Activated CD8-positive, alpha-beta memory T cell treated with anti-CD3 and anti-CD28 coated beads for 1 hour (primary cell): ENCODE measurements around the gene GMPPA.

ENCODE experiments used
- DNase-seq, 2 donors: peaks; one replicate each; pipeline ENCODE4 v3.0.0-alpha.2; 2020; ENCODE audit warnings: low read depth in 1 of 2; ENCODE audit errors: extremely low read depth in 1 of 2

Gene GMPPA

DNA sequence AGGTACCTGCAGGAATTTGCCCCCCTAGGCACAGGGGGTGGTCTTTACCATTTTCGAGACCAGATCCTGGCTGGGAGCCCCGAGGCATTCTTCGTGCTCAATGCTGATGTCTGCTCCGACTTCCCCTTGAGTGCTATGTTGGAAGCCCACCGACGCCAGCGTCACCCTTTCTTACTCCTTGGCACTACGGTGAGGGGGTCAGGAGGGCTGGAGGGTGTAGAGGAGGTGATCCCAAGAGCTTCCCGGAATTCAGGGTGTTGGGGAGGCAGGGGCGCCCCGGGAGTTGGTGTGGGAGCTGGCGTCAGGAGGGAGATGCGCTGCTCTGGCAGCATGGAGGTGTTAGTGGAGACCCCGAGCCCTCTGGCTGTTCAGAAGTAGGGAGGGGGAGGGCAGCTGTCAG is 3.2 kb downstream of the GMPPA start:
- no peak for DNase-seq

- no peak for DNase-seq
Measured at GRCh38 chr2:219502618-219503017, 3.9 kb downstream of the GMPPA start.

DNA sequence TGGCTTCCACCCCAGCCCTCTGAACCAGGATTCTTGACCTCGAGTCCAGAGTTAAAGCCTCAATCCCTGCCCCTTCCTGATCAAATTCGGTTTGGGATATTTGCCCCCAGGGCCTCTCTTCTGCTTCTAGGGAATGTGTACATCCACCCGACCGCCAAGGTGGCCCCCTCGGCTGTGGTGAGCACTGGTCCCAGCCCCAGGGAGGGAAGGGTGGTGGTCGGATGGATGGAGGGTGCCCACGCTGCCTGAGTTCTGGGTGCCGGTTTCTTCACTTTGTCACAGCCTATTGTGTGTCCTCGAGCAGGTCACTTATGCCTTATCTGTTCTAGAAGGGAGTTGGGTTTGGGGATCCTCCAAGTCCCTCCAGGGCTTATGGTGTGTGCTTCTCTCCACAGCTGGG is 6.9 kb downstream of the GMPPA start:
- no peak for DNase-seq

DNA sequence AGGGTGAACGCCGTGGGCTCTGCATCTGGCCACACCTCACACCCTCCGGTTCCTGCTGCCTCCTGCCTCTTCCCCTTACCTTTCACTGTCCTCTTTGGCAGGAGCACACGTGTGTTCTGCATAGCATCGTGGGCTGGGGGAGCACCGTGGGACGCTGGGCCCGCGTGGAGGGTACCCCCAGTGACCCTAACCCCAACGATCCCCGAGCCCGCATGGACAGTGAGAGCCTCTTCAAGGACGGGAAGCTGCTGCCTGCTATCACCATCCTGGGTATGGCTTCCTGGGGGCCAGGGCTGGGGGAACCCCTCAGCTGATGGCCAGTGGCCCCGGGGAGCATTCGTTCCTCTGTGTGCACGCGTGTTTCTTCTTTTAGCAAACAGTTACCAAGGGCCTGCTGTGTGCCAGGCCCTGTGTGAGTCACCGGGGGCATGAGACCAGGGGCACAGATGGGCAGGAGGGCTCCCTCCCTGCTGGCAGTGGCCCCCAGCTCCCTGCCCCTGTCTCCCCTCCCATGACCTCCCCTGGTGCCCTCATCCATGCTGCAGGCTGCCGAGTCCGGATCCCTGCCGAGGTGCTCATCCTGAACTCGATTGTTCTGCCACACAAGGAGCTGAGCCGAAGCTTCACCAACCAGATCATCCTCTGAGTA is 7.6 kb downstream of the GMPPA start:
- DNase-seq = no peak

DNA sequence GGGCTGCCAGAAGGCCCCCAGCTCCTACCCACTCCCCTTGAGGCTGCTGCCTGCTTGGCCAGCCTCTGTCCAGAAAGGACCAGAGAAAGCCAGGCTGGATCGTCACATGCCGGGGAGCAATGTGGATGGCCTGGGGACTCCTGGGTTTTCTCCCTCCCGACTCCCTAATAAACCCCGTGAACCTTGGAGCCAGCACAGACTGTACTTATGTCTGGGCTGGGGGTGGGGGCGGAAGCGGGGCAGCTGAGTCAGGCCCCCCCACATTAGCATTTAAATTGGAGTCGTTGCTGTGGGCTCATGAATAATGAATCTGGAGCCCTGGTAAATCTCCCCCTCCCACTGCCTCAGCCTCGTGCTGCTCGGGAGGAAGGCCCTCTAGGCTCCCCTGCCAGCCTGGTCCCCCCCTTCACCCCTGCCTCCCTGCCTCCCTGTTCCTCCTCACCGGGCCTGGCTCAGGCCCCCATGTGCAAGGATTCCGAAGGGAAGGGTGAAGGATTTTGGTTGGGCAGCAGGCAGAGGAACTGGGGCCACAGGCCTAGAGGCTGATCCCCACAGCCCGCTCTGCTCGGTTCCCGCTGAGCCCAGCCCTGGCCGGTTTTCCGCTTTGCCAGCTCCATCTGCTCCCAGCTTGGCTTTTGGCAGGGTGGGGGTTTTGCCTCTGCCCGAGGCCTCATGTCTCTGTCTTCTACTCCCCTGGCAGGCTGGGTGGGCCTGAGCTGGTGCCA is 8.3 kb downstream of the GMPPA start:
- DNase-seq = no peak

- DNase-seq = no peak
Measured at GRCh38 chr2:219507581-219508443, 9.1 kb downstream of the GMPPA start.

- no peak for DNase-seq
Measured at GRCh38 chr2:219508444-219508734, 9.7 kb downstream of the GMPPA start.

DNA sequence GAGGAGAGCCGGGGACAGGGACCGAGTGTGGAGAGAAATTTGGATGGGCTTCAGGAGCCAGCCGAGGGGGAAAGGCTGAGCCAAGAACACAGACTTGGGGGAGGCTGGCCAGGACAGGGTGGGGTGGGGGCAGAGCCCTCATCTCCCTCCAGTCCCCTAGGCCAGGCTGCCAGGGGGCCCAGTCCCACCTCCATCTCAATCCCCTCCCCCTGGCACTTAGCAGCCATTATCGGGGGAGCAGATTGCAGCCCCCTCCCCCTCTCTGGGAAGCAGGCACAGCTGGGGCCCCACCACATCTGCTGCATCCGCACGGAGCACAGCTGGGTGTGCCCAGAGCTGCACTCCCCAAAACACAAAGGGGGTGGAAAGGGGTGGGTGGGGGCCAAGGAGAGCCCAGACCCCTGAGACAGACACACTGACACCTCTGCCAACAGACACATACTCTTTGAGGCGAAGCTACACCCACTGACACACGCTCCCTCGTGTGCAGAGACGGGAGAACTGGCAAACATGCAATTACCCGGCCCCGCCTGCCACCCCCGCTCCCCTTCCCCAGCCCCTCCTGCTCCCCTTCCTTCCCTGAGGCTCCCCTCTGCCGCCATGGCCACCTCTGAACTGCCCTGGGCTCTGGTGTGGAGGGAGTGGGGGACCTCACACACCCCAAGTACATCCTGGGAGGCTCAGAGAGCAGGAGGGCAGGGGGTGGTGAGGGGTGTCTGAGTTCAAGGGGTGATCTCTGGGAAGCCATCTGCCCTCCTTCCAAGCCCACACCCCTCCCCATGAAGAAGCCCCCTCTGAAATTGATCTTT is 10.5 kb downstream of the GMPPA start:
- DNase-seq = no peak

DNA sequence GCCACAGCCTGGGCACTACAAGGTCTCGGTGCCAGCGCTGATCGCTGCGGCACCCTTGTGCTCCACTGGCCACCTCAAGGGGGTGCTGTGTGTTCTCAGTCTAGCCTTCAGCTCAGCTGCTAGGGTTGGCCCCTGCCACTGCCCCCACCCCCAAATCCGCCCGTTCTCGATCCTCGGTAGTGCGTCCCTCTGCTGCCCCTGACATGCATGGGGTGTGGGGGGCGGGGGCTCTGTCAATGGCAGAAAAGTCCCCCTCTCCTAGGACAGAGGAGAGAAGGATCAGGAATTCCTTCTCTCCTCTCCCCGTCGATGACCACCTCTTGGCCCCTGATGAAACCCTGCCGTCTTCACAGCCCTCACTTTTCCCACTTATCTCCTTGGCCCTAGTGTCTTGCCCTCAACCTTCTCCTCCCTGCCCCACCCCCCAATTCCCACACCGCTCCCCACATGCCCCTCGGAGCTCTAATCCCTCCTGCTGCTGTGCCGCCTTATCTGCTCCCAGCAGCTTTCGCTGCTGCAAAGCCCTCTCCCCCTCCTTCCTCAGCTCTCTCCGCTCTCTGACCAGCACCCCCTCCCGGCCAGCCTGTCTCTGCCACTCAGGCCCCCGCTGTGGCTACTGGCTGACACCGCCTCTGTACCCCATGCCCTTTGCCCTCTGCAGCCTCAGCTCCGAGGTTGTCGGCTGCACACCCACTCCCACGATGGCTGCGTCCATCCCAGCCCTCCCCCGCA is 11.3 kb downstream of the GMPPA start:
- DNase-seq = peak in 1 of 2 donors; percentile 38

- no peak for DNase-seq
Measured at GRCh38 chr2:219510512-219511135, 11.9 kb downstream of the GMPPA start.

- DNase-seq = no peak
Measured at GRCh38 chr2:219511547-219512325, 13.0 kb downstream of the GMPPA start.

DNA sequence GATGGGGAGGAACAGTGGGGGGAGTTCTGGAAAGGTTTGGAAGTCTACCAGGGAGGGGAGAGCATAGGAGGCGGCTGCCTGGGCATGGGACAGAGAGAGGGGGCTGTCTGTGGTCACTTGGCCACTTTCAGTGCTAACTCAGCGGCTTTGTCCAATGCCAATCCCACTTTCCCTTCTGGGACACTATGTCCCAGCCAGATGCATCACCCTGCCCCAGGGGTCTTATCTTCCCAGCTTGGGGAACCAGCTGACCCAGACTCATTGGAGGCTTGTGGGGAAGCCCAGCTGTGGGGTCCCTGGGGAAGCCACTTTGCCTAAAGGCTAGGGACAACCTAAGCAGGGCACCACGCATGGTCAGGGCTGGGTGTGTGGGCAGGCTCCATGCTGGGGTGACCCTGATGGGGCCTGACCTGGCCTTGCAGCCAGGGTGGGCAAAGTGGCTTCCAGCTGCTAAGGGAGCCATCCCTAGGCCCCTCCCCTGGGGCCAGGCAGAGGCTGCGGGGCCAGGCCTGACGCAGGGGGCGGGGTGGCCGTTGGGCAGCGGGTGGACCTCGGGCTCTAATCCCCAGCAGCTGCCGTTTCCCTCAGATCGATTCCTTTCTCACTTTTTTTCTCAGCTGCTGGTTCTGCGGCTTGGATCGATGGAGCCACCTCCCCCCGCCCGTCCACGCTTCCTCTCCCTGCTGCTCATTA is 14.0 kb downstream of the GMPPA start:
- DNase-seq = no peak

DNA sequence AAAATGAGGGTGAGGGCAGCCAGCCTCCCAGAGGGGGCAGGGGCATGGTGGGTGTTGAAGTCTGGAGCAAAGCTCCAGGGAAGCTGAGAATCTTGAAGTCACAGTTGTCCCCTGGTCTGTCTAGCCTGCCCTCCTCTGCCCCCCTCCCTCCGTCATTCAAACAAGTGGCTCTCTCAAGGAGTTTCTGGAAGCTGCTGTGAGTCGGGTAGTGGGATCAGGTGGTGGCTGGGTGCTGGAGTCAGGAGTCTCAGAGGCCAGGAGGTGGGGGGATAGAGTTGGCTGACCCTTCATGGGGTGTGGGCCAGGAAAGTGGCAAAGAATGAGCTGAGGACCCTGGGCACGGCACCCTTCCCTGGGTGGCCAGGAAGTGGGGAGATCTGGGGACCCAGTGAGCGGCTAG is 15.1 kb downstream of the GMPPA start:
- DNase-seq = no peak

DNA sequence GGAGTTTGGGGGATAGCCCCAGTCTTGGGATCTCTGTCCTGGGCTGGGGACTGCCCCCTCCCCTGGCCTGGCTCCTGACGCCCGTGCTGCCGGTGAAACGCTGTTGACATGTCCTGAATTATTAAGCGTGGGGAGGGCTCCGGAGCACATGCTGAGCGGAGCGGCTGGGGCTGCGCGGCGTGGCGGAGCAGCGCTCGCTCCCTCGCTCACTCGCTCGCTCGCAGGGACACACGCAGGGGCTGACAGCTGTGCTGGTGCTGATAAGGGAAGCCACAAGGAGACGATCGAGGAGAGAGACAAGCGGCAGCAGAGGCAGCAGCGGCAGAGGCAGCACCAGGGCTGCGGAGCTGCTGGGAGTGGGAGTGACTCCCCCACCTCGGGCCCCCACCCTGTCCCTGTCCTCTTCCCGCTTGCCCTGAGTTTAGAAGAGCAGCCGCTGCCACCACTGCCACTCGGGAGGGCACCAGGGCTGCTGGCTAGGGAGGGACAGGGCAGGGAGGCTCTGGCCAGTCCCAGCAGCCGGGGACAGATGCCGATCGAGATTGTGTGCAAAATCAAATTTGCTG is 15.6 kb downstream of the GMPPA start, which contains the start of gene ASIC4:
Gene ASIC4, plus strand, starts transcription at position 287 of the 566 bp plus-strand sequence. Its CDS starts 243 bp downstream, at position 530.
- DNase-seq = no peak

GRCh38 chr2:219514836-219515235 is 16.1 kb downstream of the GMPPA start:
- no peak for DNase-seq

GRCh38 chr2:219515874-219516629 is 17.4 kb downstream of the GMPPA start:
- no peak for DNase-seq

DNA sequence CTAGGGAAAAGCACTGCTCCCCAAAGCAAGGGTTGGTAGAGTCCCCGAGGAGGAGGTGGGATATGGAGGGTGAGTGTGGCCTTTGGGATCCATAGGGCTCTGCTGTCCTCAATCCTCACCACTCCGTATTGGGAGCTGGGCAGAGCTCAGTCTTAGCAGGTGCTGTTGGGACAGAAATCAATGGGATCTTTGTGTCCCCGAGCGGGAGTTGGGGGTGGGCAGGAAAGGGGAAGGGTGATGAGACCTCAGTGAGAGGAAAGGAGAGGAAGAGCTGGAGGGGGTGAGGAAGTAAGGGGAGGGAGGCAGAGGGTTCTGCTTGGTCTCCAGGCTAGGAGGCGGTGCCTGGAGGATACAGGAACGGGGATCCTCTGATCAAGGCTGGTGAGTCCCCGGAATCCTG is 18.2 kb downstream of the GMPPA start:
- DNase-seq = no peak
